GM12872 (cell line): Measurements from ENCODE around the gene HSBP1L1.

Source experiments
- TF ChIP-seq, protein P1 (sequence below): IDR thresholded peaks from 3 replicates; pipeline ENCODE4 v1.5.1; 2011; ENCODE audit warnings: low read depth, mild to moderate bottlenecking, low read length, moderate library complexity; ENCODE audit not compliant: insufficient read depth

The HSBP1L1 gene

DNA sequence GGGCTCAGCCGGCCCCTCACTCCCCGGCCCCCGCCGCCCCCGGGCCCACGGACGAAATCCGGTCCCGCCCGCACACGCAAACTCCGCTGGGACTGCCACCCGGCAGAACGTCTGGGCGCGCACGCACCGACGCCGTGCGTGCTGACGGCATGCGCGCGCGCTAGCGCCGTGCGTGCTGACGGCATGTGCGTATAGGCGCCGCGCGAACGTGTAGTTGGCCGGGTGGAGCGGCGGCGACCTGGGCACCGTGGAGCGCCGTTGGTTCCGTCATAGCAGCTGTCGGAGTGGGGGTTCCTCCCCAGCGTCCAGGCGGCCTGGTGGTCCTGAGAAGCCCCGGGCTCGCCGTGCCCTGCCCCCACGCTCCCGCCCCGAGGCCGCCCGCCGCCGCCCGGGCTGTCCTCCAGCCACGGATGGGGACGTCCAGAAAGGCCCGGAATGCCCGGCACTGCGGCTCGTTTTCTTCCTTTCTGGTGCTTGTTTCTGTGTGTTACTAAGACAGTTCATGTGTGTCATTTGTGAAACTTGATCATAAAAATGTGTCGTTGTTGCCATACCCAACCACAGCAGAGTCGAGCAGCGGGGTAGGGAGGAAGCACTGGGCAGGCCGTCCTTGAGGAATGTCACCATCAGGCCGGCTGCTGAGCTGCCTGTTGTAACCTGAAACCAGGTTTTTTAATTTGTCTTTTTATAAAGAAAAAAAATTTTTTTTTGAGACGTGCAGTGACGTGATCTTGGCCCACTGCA is 24.2 kb downstream of the HSBP1L1 start, which contains the start of gene TXNL4A:
Gene TXNL4A (minus strand): TSS at position 113 of the 744 bp plus-strand sequence. CDS start 171 bp downstream, outside the sequence.
- TF ChIP-seq, protein P1, sequence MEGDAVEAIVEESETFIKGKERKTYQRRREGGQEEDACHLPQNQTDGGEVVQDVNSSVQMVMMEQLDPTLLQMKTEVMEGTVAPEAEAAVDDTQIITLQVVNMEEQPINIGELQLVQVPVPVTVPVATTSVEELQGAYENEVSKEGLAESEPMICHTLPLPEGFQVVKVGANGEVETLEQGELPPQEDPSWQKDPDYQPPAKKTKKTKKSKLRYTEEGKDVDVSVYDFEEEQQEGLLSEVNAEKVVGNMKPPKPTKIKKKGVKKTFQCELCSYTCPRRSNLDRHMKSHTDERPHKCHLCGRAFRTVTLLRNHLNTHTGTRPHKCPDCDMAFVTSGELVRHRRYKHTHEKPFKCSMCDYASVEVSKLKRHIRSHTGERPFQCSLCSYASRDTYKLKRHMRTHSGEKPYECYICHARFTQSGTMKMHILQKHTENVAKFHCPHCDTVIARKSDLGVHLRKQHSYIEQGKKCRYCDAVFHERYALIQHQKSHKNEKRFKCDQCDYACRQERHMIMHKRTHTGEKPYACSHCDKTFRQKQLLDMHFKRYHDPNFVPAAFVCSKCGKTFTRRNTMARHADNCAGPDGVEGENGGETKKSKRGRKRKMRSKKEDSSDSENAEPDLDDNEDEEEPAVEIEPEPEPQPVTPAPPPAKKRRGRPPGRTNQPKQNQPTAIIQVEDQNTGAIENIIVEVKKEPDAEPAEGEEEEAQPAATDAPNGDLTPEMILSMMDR, result no peak

DNA sequence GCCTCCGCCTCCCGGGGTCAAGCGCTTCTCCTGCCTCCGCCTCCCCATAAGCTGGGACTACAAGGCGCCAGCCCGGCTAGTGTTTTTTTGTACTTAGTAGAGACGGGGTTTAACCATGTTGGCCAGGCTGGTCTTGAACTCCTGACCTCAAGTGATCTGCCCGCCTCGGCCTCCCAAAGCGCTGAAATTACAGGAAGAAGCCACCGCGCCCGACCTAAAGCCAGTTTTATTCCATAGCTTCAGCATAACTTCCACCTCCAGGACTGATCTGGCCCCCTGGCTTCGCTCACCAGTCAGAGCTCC is 24.7 kb downstream of the HSBP1L1 start:
- TF ChIP-seq, protein P1, result no peak

DNA sequence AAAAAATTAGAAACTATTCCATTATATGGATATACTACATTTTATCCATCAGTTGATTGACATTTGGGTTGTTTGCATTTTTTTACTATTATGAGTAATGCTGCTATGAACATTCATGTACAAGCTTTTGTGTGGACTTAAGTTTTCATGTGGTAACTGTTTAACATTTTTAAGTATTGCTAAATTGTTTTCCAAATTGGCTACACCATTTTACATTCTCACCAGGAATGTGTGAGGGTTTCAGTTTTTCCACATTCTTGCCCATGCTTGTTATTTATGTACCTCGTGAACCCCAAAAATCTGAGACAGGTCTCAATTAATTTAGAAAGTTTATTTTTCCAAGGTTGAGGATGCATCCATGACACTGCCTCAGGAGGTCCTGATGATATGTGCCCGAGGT is 27.1 kb downstream of the HSBP1L1 start:
- TF ChIP-seq, protein P1, result no peak

DNA sequence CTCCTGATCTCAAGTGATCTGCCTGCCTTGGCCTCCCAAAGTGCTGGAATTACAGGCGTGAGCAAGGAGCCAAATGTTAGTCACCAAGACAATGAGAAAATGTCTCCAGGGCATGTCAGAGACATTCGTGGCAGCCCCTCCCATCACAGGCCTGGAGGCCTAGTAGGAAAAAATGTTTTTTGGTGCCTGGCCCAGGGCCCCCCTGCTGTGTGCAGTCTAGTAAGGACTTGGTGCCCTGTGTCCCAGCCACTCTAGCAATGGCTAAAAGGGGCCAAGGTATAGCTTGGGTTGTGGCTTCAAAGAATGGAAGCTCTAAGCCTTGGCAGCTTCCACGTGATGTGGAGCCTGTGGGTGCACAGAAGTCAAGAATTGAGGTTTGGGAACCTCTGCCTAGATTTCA is 36.4 kb downstream of the HSBP1L1 start:
- TF ChIP-seq, protein P1, result no peak

DNA sequence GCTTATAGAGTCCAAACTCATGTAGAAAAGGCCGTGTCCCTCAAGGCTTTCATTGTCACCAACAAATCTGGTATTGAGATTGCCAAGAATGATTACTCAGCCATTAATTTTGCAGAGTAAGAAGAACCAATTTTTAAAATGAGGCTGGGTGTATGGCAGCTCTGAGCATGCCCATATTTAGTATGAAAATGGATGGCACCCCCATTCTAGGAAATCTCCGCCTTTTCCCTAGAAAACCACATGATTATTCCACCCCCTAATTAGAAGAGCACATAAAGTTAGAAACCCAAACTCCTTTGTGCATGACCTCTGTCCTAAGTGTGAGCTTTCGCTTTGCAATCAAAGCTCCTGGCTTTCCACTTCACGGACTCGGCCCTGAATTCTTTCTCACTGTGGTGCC is 38.0 kb downstream of the HSBP1L1 start:
- TF ChIP-seq, protein P1, result no peak

DNA sequence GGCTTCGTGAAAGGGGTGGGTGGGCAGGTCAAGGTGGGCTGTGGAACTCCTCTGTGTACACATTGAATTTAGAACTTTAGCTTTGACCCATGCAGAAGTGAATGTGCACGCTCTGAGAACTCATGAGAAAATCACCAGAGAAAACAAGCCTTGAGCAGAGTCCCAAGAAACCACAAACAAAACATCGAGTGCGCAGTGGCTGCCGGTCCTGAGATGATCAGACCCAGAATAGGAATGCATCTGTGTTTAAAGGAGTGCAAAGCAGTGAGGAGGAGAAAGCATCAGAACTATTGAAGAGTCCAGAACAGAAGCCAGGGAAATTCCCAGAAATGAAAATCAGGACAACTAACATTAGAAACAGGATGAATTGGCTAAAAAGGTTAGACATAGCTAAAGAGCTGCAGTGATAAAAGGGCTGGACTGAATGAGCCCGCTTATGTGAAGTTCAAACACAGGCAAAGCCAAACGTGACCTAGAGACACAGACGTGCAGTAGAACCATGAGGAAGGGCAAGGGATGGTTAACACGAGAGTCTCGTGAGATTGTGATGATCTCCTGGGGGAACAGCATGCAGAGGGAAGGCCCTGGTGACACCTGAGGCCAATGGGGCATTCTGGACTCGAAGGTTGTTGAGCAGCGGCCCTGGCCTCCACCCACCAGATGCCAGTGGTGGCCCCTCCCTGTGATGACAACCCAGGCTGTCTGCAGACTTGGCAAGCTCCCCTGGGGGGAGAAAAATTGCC is 40.3 kb downstream of the HSBP1L1 start:
- TF ChIP-seq, protein P1, result no peak

DNA sequence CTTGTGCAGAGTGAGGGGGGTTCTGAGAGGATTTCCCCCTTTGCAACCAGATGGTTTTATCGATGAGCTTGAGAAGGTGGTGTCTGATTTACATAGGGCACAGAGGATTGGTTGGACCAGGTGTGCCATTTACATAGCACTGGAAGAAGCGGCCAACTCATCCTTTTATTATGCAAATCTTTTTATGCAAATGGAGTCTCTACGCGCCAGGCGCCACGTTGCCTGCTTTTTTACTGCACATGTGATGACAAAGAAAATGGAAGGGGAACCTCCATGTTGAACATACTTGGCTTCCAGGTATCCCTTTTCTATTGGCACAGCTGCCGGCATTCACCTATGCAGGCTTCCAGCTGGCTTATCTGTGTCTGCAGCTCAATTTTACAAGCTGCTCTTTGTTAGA is 42.3 kb downstream of the HSBP1L1 start:
- TF ChIP-seq, protein P1, result no peak
